ENCODE data around the gene RNF222. TPM values are rescaled to one million over a fixed set of nuclear protein-coding genes. Genes with fewer than 3 reads are reported as not detected.

RNF222 gene
- total and polyA plus RNA-seq, 2 of the 4 experiments (the other 2 are of a cell fraction), result not detected

DNA sequence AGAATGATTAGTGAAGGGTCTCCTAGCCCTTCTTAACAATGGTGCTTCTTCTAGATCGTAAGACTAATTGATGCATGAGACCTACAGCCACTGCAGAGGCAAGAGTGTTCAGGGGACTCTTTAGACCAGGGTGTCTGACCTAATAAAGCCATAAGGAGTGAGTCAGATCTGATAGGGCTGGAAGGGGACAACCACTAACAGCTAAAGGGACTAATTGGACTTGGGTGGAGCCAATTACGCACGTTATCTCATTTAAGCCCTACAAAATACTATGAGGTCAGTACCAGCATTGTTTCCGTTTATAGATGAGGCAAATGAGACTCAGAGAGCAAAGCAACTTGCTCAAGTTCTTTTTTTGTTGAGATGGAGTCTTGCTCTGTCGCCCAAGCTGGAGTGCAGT lies 14.5 kb upstream of the RNF222 start:
- no peak overlapping the region for H2AK5ac ChIP-seq (ENCODE audit: low read depth, low read length)
- in situ Hi-C loops (cut with MboI; ENCODE audit: low sequenced_read_pairs) (loop anchor here (10.0 kb wide), 2 partner anchors 343 to 373 kb away; partner anchors contain the start of gene SPDYE4), intact Hi-C loops (cut with micrococcal nuclease) (no loop called here), dilution Hi-C loops (cut with HindIII; ENCODE audit: low sequenced_read_pairs, unreplicated experiment) (no loop called here)
- no peak overlapping the region for H2AK9ac ChIP-seq (replicated peaks; ENCODE audit: low read depth, low read length, poor library complexity)
- H3K4me1 ChIP-seq (ENCODE audit: control insufficient read depth, insufficient read depth, low read length), result no peaks in the 10 kb centered on the region
- H3K4ac ChIP-seq (ENCODE audit: low read depth, low read length), result no peak overlapping the region
- 0 out of 2 replicates have a peak, but pooled peaks cover 2% of the 10 kb centered on the region for H3K9me3 ChIP-seq (ENCODE audit: control insufficient read depth, insufficient read depth, low read length)
- H4K5ac ChIP-seq (ENCODE audit: low read depth, low read length), result no peak overlapping the region
- no peaks in the 10 kb centered on the region for H3K36me3 ChIP-seq (ENCODE audit: control insufficient read depth, insufficient read depth, low read length)
- H3K18ac ChIP-seq (ENCODE audit: low read depth, low read length), result no peak overlapping the region
- H4K8ac ChIP-seq (ENCODE audit: low read depth in 2 of 2, low read length in 2 of 2), result no peak overlapping the region
- H2BK5ac ChIP-seq (ENCODE audit: low read depth, low read length, poor library complexity, severe bottlenecking), result no peak overlapping the region
- peaks cover 12% of the 10 kb centered on the region for H3K27me3 ChIP-seq (ENCODE audit: control insufficient read depth, insufficient read depth, low read length)
- no peaks in the 10 kb centered on the region for H4K20me1 ChIP-seq (ENCODE audit: insufficient read depth, low read length)
- no peak overlapping the region for H3K4me3 ChIP-seq (ENCODE audit: insufficient read depth, low read depth, low read length)
- H3K56ac ChIP-seq (ENCODE audit: extremely low read depth, insufficient read depth, low read length), result no peak overlapping the region
- POLR2A ChIA-PET (ENCODE audit: unreplicated experiment), result no interaction called here
- no peak overlapping the region for H3K14ac ChIP-seq (replicated peaks; ENCODE audit: low read depth, low read length)
- H3K9me1 ChIP-seq (ENCODE audit: insufficient read depth, low read length), result no peaks in the 10 kb centered on the region
- no peak overlapping the region for H2BK20ac ChIP-seq (ENCODE audit: low read depth, low read length)
- no peak overlapping the region for H4K91ac ChIP-seq (ENCODE audit: insufficient read depth, low read depth, low read length)
- TF ChIP-seq, protein P1, sequence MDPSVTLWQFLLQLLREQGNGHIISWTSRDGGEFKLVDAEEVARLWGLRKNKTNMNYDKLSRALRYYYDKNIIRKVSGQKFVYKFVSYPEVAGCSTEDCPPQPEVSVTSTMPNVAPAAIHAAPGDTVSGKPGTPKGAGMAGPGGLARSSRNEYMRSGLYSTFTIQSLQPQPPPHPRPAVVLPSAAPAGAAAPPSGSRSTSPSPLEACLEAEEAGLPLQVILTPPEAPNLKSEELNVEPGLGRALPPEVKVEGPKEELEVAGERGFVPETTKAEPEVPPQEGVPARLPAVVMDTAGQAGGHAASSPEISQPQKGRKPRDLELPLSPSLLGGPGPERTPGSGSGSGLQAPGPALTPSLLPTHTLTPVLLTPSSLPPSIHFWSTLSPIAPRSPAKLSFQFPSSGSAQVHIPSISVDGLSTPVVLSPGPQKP (IDR thresholded peaks at IDR 0.05; ENCODE audit: borderline replicate concordance, low read depth, low read length), result no peak
- TF ChIP-seq MAZ (IDR thresholded peaks at IDR 0.05; ENCODE audit: borderline replicate concordance, low read depth, low read length) (no peak), RFX5 (IDR thresholded peaks at IDR 0.05; ENCODE audit: low read depth, low read length) (no peak), RAD21 (IDR thresholded peaks at IDR 0.05; ENCODE audit: low read length) (no peak), MAFK (IDR thresholded peaks at IDR 0.05; ENCODE audit: low read depth, low read length) (no peak), CHD1 (IDR thresholded peaks at IDR 0.05; ENCODE audit: low read depth, low read length) (no peak), SMC3 (IDR thresholded peaks at IDR 0.05; ENCODE audit: low read depth, low read length) (no peak), RCOR1 (IDR thresholded peaks at IDR 0.05; ENCODE audit: insufficient replicate concordance, low read length) (no peak), NFE2L2 (IDR thresholded peaks at IDR 0.05; ENCODE audit: low read depth, low read length) (no peak), FOS (IDR thresholded peaks at IDR 0.05; ENCODE audit: low read depth, low read length) (no peak), BHLHE40 (IDR thresholded peaks at IDR 0.05; ENCODE audit: low read depth, low read length) (no peak), POLR2A (IDR thresholded peaks at IDR 0.05; ENCODE audit: low read depth, low read length) (no peak), CEBPB (IDR thresholded peaks at IDR 0.05; ENCODE audit: low read depth, low read length) (no peak), MXI1 (IDR thresholded peaks at IDR 0.05; ENCODE audit: borderline replicate concordance, low read depth, low read length) (no peak)
- TF ChIP-seq, protein P2, sequence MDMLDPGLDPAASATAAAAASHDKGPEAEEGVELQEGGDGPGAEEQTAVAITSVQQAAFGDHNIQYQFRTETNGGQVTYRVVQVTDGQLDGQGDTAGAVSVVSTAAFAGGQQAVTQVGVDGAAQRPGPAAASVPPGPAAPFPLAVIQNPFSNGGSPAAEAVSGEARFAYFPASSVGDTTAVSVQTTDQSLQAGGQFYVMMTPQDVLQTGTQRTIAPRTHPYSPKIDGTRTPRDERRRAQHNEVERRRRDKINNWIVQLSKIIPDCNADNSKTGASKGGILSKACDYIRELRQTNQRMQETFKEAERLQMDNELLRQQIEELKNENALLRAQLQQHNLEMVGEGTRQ (IDR thresholded peaks at IDR 0.05; ENCODE audit: low read depth, low read length), result no peak
- DNase-seq (no peak), ATAC-seq (ENCODE audit: low read depth) (no peak)
- no peak overlapping the region for H2AFZ ChIP-seq (replicated peaks; ENCODE audit: low read length, poor library complexity)
- no TSS peak for BruUV-seq (replicated peaks)
- no peak overlapping the region for H2BK15ac ChIP-seq (ENCODE audit: low read depth, low read length)
- WGBS, 2 experiments (ENCODE audit: extremely low coverage in 2 of 2, insufficient read length in 1 of 2), result 80% methylated on average over 1 of the region's 5 CpGs; no CpG with 5 or more reads in 1 of the 2 experiments
- no peak overlapping the region for H2BK120ac ChIP-seq (ENCODE audit: low read depth, low read length)
- H3K9ac ChIP-seq (ENCODE audit: low read depth, low read length), result no peak overlapping the region
- no peak overlapping the region for H3K23ac ChIP-seq (ENCODE audit: low read depth, low read length)
- no peaks in the 10 kb centered on the region for H3K79me1 ChIP-seq (ENCODE audit: low read depth in 1 of 2, low read length in 2 of 2)
- no peak overlapping the region for H3K27ac ChIP-seq (ENCODE audit: insufficient read depth, low read length)
- no peak overlapping the region for H3K4me2 ChIP-seq (ENCODE audit: low read depth, low read length)
- CTCF ChIA-PET, result no interaction called here

Measured in IMR-90 (cell line).